LNCaP clone FGC (cell line): Measurements from ENCODE around the gene CDC42BPG.

Source experiments
- DNase-seq: peaks from one replicate; pipeline ENCODE4 v3.0.0-alpha.2; 2011; ENCODE audit warnings: low read depth
- H3K4me3 ChIP-seq: 2 replicates; pipeline ENCODE4 v1.5.1; 2011; ENCODE audit warnings: mild to moderate bottlenecking, low read depth, low read length, control low read depth
- CTCF ChIP-seq: IDR thresholded peaks from 2 replicates; pipeline ENCODE4 v1.5.1; 2012; ENCODE audit warnings: mild to moderate bottlenecking; ENCODE audit not compliant: control insufficient read depth, insufficient read depth; ENCODE audit errors: extremely low read depth

CDC42BPG gene

DNA sequence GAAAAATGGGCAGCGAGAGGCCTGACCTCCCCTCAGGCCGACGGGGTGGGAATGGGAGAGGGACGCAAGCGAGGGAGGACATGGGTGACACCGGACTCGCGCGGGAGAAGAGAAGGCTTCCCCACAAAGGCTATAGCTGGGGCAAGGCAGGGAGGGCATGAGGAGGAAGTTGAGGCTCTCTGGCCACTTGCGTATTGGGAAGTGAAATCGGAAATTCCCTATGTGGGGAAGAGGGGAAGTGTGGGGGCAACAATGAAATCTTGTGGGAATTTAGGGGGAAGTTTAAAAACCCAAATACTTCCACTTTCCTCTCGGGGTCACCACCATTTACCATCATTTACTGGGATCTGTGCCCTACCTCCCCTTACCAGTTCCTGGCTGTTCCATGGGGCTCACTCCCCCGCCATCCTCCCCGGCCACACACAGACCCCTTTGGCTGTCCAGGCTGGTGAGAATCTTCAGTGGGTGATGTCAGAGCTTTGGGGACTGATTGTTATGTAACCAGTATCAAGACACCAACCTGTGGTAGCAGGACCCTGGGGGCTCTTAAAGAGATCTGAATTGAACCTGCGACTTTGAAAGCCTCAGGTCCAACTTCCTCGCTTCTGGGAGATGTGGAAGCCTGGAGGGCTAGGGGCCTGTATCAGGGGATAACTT, 34.9 kb upstream of the CDC42BPG start:
- H3K4me3 ChIP-seq = peak overlapping the region; percentile 62
- DNase-seq = no peak
- TF ChIP-seq CTCF = no peak

- peak; percentile 93 for TF ChIP-seq CTCF
- peak within 1 kb of the TSS; percentile 62 for H3K4me3 ChIP-seq
- DNase-seq = peak; percentile 87
These were observed 34.2 kb upstream of the CDC42BPG start, which contains the start of gene EHD1 for GRCh38 chr11:64878494-64879243. TSS of gene EHD1 (minus strand) at chr11:64878621. CDS start at chr11:64878464, 157 bp downstream.

DNA sequence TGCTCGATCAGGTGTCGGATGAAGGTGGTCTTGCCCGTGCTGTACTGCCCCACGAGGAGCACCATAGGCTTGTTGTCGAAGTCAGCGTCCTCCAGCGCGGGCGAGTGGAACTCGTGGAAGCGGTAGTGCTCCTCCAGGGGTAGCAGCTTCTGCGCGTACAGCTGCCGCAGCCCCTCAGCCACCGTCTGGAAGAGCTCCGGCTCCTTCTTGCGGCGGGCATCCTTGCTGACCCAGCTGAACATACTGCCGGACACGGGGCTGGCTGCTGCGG, 33.7 kb upstream of the CDC42BPG start:
- H3K4me3 ChIP-seq = peak overlapping the region; percentile 62
- no peak for DNase-seq
- TF ChIP-seq CTCF = no peak

GRCh38 chr11:64877390-64878222, 33.2 kb upstream of the CDC42BPG start:
- no peak for TF ChIP-seq CTCF
- H3K4me3 ChIP-seq = peak overlapping the region; percentile 62
- no peak for DNase-seq

- H3K4me3 ChIP-seq = peak overlapping the region; percentile 62
- DNase-seq = no peak
- TF ChIP-seq CTCF = no peak
These were observed 32.4 kb upstream of the CDC42BPG start for GRCh38 chr11:64876835-64877341.

- no peak for DNase-seq
- no peak overlapping the region for H3K4me3 ChIP-seq
These were observed 31.8 kb upstream of the CDC42BPG start for GRCh38 chr11:64876229-64876750.

More at GRCh38 chr11:64876229-64876750, 31.8 kb upstream of the CDC42BPG start:
- TF ChIP-seq CTCF = no peak
